Liver (tissue), 9 donors: ENCODE data around the gene CACNA1D. TPM values are rescaled to one million over a fixed set of nuclear protein-coding genes. Genes with fewer than 3 reads are reported as not detected.
A peak's percentile ranks its signal among the peaks of the same experiment; 100 is the strongest.

Experiments used
- DNase-seq: peaks from one replicate; pipeline ENCODE4 v3.0.0-alpha.2; 2017; ENCODE audit warnings: low spot score
- H3K27ac ChIP-seq, 2 donors: one replicate each; pipeline ENCODE4 v1.7.0; 2013; ENCODE audit warnings: inconsistent platforms in 2 of 2, low read length in 2 of 2, control low read depth in 1 of 2, low read depth in 1 of 2, mild to moderate bottlenecking in 1 of 2
- H3K27me3 ChIP-seq, 4 donors: one replicate each; pipeline versions ENCODE4 v1.6.1 to v1.7.0; 2013; ENCODE audit warnings: low read length in 3 of 4, inconsistent platforms in 1 of 4, mild to moderate bottlenecking in 1 of 4, moderate library complexity in 1 of 4; ENCODE audit not compliant: control insufficient read depth in 4 of 4, insufficient read depth in 4 of 4
- H3K36me3 ChIP-seq, 4 donors: one replicate each; pipeline versions ENCODE4 v1.6.1 to v1.7.0; 2013; ENCODE audit warnings: low read length in 3 of 4, mild to moderate bottlenecking in 3 of 4, low read depth in 1 of 4, moderate library complexity in 1 of 4; ENCODE audit not compliant: control insufficient read depth in 4 of 4, insufficient read depth in 3 of 4
- H3K4me1 ChIP-seq, 4 donors: one replicate each; pipeline versions ENCODE4 v1.6.1 to v1.7.0; 2013; ENCODE audit warnings: low read length in 3 of 4, mild to moderate bottlenecking in 3 of 4, moderate library complexity in 1 of 4; ENCODE audit not compliant: control insufficient read depth in 4 of 4, insufficient read depth in 4 of 4
- H3K4me3 ChIP-seq, 3 donors: one replicate each; pipeline versions ENCODE4 v1.6.1 to v1.7.0; 2013; ENCODE audit warnings: low read length in 3 of 3, control low read depth in 1 of 3, low read depth in 1 of 3, mild to moderate bottlenecking in 1 of 3
- H3K9ac ChIP-seq, 2 donors: one replicate each; pipeline ENCODE4 v1.7.0; 2013; ENCODE audit warnings: low read length in 2 of 2, mild to moderate bottlenecking in 2 of 2, moderate library complexity in 2 of 2, control low read depth in 1 of 2, low read depth in 1 of 2
- H3K9me3 ChIP-seq, 4 donors: one replicate each; pipeline versions ENCODE4 v1.6.1 to v1.7.0; 2013; ENCODE audit warnings: low read length in 3 of 4; ENCODE audit not compliant: control insufficient read depth in 4 of 4
- EGR1 ChIP-seq, 2 donors: IDR thresholded peaks; 2 replicates each; pipeline ENCODE4 v1.6.1; 2016 to 2018; ENCODE audit warnings: antibody characterized with exemption in 2 of 2, low read depth in 2 of 2
- FOXA1 ChIP-seq: IDR thresholded peaks from 2 replicates; pipeline ENCODE4 v1.6.1; 2016; ENCODE audit warnings: antibody characterized with exemption
- FOXA2 ChIP-seq: IDR thresholded peaks from 2 replicates; pipeline ENCODE4 v1.6.1; 2016; ENCODE audit warnings: antibody characterized with exemption
- HNF4A ChIP-seq, 2 donors: conservative IDR thresholded peaks; 2 replicates each; pipeline ENCODE4 v1.6.1; 2016; ENCODE audit warnings: antibody characterized with exemption in 2 of 2, mild to moderate bottlenecking in 2 of 2
- HNF4G ChIP-seq: IDR thresholded peaks from 2 replicates; pipeline ENCODE4 v1.6.1; 2016; ENCODE audit warnings: antibody characterized with exemption
- JUND ChIP-seq, 2 donors: IDR thresholded peaks; 2 replicates each; pipeline ENCODE4 v1.6.1; 2016; ENCODE audit warnings: antibody characterized with exemption in 2 of 2
- NR2F2 ChIP-seq: IDR thresholded peaks from 2 replicates; pipeline ENCODE4 v1.6.1; 2016; ENCODE audit warnings: antibody characterized with exemption
- RAD21 ChIP-seq, 2 donors: IDR thresholded peaks; 2 replicates each; pipeline ENCODE4 v1.6.1; 2016; ENCODE audit warnings: antibody characterized with exemption in 2 of 2, mild to moderate bottlenecking in 2 of 2
- RXRA ChIP-seq, 2 donors: IDR thresholded peaks; 2 replicates each; pipeline ENCODE4 v1.6.1; 2017 to 2018; ENCODE audit warnings: antibody characterized with exemption in 2 of 2, mild to moderate bottlenecking in 1 of 2
- SP1 ChIP-seq: IDR thresholded peaks from 2 replicates; pipeline ENCODE4 v1.6.1; 2018; ENCODE audit warnings: antibody characterized with exemption, mild to moderate bottlenecking
- TAF1 ChIP-seq: conservative IDR thresholded peaks from 2 replicates; pipeline ENCODE4 v1.6.1; 2016; ENCODE audit warnings: antibody characterized with exemption, mild to moderate bottlenecking
- WGBS: extraction: QIAGEN DNeasy Blood & Tissue Kit; methylation state at CpG from one replicate; pipeline ENCODE4 v1.1.7; 2013; 5-methylcytosine and 5-hydroxymethylcytosine counted together
- polyA plus RNA-seq, 2 donors: library from polyadenylated mRNA; stranded (reverse) in 1 of 2; unstranded in 1 of 2; fragments of 200-250 nt in 1 of 2; fragments of >200 nt in 1 of 2; fragmentation: Nextera tagmentation in 1 of 2; extraction: Ambion mirVana in 1 of 2; gene quantifications; one replicate each; pipeline versions ENCODE4 v1.2.1 to v1.2.3, GENCODE V29; 2013 to 2015
- total RNA-seq, 2 donors: library from RNA; depleted of rRNA; stranded (reverse); fragments of >200 nt; gene quantifications; one replicate each; pipeline ENCODE4 v1.2.3, GENCODE V29; 2014
- TF ChIP-seq, protein P1 (sequence below): IDR thresholded peaks from 2 replicates; pipeline ENCODE4 v1.6.1; 2016; ENCODE audit warnings: antibody characterized with exemption
- TF ChIP-seq, protein P2 (sequence below): IDR thresholded peaks from 2 replicates; pipeline ENCODE4 v1.6.1; 2016; ENCODE audit warnings: antibody characterized with exemption
- TF ChIP-seq, protein P3 (sequence below): fragments of 150-350 bp; IDR thresholded peaks from 2 replicates; pipeline ENCODE4 v1.5.1; 2017; ENCODE audit warnings: improper control_type of control experiment, low read depth, low read length; ENCODE audit not compliant: missing input control
- TF ChIP-seq, protein P4 (sequence below): IDR thresholded peaks from 2 replicates; pipeline ENCODE4 v1.6.1; 2016; ENCODE audit warnings: antibody characterized with exemption, mild to moderate bottlenecking
- donor health status: healthy.
- donor health status: healthy.
- donor health status: healthy.
- donor health status: healthy.
- donor health status: healthy.

CACNA1D gene
- total and polyA plus RNA-seq, 4 donors = 1.8 to 18.9 (median 3.4) TPM

DNA sequence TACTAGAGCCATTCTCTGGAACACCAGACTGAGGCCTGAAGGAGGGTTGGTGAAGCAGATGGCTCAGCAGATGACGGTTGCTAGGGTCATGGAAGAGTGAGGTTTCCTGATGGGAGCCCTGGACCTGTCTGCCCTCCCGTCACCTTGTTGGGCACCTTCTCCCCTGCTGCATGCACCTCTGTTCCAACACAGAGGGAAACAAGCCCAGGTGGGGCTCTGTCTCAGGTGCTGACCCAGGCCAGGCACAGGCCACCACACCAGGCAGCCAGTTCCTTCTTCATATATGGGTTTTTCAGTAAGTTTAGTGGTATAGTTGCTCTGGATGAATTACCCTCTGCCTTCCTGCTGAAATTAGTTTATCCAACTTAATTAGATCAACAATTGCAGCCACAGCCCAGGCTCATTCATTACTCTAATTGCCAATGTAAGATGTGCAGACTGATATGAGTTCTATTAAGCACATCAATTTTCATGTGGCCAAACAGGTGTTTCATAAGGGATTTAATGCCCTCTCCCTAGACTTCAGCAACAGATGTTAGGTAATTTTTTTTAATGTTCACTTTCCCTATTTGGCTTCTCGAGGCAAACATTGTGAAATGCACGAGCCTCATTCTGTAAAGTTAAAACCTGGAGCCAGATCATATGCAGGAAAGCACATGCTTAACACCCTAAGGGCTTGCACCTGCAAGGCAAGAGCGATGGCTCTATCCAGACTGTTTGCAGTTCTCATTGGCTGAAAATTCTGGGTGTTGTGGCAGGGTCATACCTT is 177.0 kb downstream of the CACNA1D start:
- WGBS = 79% methylated on average over 5 of the region's 5 CpGs
- no peak for DNase-seq

DNA sequence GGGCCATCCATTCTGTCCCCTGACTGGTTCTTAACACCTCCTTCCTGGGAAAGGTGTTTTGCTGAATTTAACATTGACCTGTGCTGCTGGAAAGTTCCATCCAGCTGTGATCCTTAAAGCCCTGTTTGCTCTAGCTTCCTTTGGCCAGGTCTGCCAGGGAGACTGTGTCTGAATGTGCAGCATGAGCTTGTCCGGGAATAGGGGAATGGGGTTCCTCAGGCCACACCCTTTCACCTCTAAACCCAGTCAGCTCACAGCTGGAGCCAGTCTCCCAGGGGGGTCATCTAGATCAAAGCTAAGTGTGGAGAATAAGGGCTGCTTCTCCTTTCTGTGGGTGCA is 177.5 kb downstream of the CACNA1D start:
- DNase-seq = no peak
- Histone ChIP-seq H3K9ac (no peak overlapping the region), H3K27ac (no peak overlapping the region), H3K4me3 (no peak overlapping the region), H3K27me3 (no peaks in the 10 kb centered on the region), H3K4me1 (no peaks in the 10 kb centered on the region), H3K9me3 (no peaks in the 10 kb centered on the region), H3K36me3 (peaks cover 0 to under 1% (median 0%) of the 10 kb centered on the region in 4 donors)
- 89% methylated on average over 1 of the region's 1 CpG for WGBS
- no peak for TF ChIP-seq HNF4G
- TF ChIP-seq, protein P1, sequence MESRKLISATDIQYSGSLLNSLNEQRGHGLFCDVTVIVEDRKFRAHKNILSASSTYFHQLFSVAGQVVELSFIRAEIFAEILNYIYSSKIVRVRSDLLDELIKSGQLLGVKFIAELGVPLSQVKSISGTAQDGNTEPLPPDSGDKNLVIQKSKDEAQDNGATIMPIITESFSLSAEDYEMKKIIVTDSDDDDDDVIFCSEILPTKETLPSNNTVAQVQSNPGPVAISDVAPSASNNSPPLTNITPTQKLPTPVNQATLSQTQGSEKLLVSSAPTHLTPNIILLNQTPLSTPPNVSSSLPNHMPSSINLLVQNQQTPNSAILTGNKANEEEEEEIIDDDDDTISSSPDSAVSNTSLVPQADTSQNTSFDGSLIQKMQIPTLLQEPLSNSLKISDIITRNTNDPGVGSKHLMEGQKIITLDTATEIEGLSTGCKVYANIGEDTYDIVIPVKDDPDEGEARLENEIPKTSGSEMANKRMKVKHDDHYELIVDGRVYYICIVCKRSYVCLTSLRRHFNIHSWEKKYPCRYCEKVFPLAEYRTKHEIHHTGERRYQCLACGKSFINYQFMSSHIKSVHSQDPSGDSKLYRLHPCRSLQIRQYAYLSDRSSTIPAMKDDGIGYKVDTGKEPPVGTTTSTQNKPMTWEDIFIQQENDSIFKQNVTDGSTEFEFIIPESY = no peak

More for the DNA sequence above, 177.0 kb downstream of the CACNA1D start:
- Histone ChIP-seq H3K36me3 (peaks cover 0 to 1% (median 0%) of the 10 kb centered on the region in 4 donors), H3K9me3 (no peaks in the 10 kb centered on the region), H3K27me3 (no peaks in the 10 kb centered on the region), H3K4me1 (no peaks in the 10 kb centered on the region), H3K27ac (no peak overlapping the region), H3K9ac (no peak overlapping the region), H3K4me3 (no peak overlapping the region)
- TF ChIP-seq, protein P2, sequence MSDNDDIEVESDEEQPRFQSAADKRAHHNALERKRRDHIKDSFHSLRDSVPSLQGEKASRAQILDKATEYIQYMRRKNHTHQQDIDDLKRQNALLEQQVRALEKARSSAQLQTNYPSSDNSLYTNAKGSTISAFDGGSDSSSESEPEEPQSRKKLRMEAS = peak; percentile 48
- TF ChIP-seq FOXA2 = no peak
- TF ChIP-seq HNF4G = no peak

DNA sequence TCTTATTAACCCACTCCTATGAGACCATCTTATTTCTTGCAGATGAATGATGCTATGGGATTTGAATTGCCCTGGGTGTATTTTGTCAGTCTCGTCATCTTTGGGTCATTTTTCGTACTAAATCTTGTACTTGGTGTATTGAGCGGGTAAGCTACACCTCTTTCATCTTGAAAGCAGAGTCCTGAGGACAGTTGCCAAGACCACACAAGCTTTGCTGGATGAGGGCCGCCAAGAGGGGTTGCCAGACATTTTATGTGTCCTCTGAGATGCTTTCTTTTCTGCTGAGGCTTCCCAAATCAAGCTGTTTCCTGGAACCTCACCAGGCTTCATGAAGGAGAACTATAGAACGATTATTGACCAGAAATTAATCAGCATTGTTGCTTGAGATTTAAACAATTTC is 178.6 kb downstream of the CACNA1D start:
- no peak overlapping the region for H3K4me3 ChIP-seq
- no peaks in the 10 kb centered on the region for H3K36me3 ChIP-seq
- no peak overlapping the region for H3K9ac ChIP-seq
- no peaks in the 10 kb centered on the region for H3K9me3 ChIP-seq
- no peak overlapping the region for H3K27ac ChIP-seq
- no peaks in the 10 kb centered on the region for H3K4me1 ChIP-seq
- 81% methylated on average over 5 of the region's 5 CpGs for WGBS
- TF ChIP-seq, protein P1 = no peak
- TF ChIP-seq TAF1 (no peak), NR2F2 (no peak), FOXA1 (no peak), HNF4G (no peak), RXRA (IDR thresholded peaks at IDR 0.05) (no peak), JUND (IDR thresholded peaks at IDR 0.05) (no peak), EGR1 (IDR thresholded peaks at IDR 0.05; ENCODE audit: low read depth in 2 of 2) (no peak), HNF4A (conservative IDR thresholded peaks at IDR 0.05) (no peak), SP1 (no peak), RAD21 (IDR thresholded peaks at IDR 0.05) (no peak)
- TF ChIP-seq, protein P3, sequence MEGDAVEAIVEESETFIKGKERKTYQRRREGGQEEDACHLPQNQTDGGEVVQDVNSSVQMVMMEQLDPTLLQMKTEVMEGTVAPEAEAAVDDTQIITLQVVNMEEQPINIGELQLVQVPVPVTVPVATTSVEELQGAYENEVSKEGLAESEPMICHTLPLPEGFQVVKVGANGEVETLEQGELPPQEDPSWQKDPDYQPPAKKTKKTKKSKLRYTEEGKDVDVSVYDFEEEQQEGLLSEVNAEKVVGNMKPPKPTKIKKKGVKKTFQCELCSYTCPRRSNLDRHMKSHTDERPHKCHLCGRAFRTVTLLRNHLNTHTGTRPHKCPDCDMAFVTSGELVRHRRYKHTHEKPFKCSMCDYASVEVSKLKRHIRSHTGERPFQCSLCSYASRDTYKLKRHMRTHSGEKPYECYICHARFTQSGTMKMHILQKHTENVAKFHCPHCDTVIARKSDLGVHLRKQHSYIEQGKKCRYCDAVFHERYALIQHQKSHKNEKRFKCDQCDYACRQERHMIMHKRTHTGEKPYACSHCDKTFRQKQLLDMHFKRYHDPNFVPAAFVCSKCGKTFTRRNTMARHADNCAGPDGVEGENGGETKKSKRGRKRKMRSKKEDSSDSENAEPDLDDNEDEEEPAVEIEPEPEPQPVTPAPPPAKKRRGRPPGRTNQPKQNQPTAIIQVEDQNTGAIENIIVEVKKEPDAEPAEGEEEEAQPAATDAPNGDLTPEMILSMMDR = no peak
- TF ChIP-seq, protein P4, sequence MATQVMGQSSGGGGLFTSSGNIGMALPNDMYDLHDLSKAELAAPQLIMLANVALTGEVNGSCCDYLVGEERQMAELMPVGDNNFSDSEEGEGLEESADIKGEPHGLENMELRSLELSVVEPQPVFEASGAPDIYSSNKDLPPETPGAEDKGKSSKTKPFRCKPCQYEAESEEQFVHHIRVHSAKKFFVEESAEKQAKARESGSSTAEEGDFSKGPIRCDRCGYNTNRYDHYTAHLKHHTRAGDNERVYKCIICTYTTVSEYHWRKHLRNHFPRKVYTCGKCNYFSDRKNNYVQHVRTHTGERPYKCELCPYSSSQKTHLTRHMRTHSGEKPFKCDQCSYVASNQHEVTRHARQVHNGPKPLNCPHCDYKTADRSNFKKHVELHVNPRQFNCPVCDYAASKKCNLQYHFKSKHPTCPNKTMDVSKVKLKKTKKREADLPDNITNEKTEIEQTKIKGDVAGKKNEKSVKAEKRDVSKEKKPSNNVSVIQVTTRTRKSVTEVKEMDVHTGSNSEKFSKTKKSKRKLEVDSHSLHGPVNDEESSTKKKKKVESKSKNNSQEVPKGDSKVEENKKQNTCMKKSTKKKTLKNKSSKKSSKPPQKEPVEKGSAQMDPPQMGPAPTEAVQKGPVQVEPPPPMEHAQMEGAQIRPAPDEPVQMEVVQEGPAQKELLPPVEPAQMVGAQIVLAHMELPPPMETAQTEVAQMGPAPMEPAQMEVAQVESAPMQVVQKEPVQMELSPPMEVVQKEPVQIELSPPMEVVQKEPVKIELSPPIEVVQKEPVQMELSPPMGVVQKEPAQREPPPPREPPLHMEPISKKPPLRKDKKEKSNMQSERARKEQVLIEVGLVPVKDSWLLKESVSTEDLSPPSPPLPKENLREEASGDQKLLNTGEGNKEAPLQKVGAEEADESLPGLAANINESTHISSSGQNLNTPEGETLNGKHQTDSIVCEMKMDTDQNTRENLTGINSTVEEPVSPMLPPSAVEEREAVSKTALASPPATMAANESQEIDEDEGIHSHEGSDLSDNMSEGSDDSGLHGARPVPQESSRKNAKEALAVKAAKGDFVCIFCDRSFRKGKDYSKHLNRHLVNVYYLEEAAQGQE = no peak
- DNase-seq = no peak
- no peaks in the 10 kb centered on the region for H3K27me3 ChIP-seq
